Activated CD4-positive, alpha-beta T cell treated with anti-CD3 and anti-CD28 coated beads for 36 hours (primary cell): ENCODE results near the gene DNAJB6. TPM values are rescaled to one million over a fixed set of nuclear protein-coding genes. Genes with fewer than 3 reads are reported as not detected.

ENCODE experiments used
- ATAC-seq: fragments of 200-7000 bp; cut with Tn5 transposase; one replicate; pipeline ENCODE4 v1.10.0; 2021; ENCODE audit warnings: mild to moderate bottlenecking, moderate library complexity
- CTCF ChIA-PET: fragments of 350-600 bp; sonication (Branson Sonifier 250); formaldehyde crosslinking; loops from one replicate; lab custom pipeline; 2021; ENCODE audit warnings: antibody characterized with exemption; lab: Charles Lee
- POLR2A ChIA-PET: fragments of 350-600 bp; sonication (Branson Sonifier 250); formaldehyde crosslinking; loops from one replicate; lab custom pipeline; 2021; ENCODE audit warnings: antibody characterized with exemption, inconsistent platforms; lab: Charles Lee
- DNase-seq: peaks from one replicate; pipeline ENCODE4 v3.0.0-alpha.2; 2020
- H3K27ac Mint-ChIP-seq: one replicate; pipeline ENCODE4 v1.8.0; 2021; ENCODE audit warnings: mixed read lengths
- H3K27me3 Mint-ChIP-seq: one replicate; pipeline ENCODE4 v1.8.0; 2021; ENCODE audit warnings: mixed read lengths
- H3K36me3 Mint-ChIP-seq: one replicate; pipeline ENCODE4 v1.8.0; 2021; ENCODE audit warnings: low read depth, mixed read lengths
- H3K4me1 Mint-ChIP-seq: one replicate; pipeline ENCODE4 v1.8.0; 2021; ENCODE audit warnings: mixed read lengths
- H3K4me3 Mint-ChIP-seq: one replicate; pipeline ENCODE4 v1.8.0; 2021; ENCODE audit warnings: mild to moderate bottlenecking, moderate library complexity, mixed read lengths
- H3K9me3 Mint-ChIP-seq: one replicate; pipeline ENCODE4 v1.8.0; 2021; ENCODE audit warnings: low read depth, mixed read lengths
- intact Hi-C, 2 experiments: fragments of 100-400 bp; cut with DNase I in 1 of 2; cut with micrococcal nuclease in 1 of 2; formaldehyde crosslinking; loops; one replicate each; pipeline versions ENCODE4 v1.14.2 to v1.15.1; 2022 to 2024; cut with DNase I, micrococcal nuclease
- total RNA-seq, 2 experiments: library from RNA; stranded (reverse); gene quantifications; one replicate each; pipeline ENCODE4 v1.2.3, GENCODE V29; 2021

DNAJB6 gene
- total RNA-seq, 2 experiments from 2014 or later: 89.9 to 92.9 TPM

DNA sequence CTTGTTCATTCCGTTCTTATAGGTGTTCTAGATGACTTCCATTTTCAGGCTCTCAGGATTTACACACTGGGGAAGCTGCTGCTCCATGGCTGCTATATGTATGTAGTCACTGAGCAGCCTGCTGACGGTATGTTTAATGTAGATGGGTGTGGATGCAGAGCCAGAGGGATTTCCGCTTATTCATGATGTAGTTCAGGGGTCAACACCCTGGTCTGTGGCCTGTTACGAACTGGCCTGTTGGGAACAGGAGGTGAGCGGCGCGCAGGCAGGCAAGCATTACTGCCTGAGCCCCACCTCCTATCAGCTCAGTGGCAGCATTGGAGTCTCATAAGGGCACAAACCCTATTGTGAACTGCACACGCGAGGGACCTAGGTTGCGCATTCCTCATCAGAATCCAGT lies 33.9 kb downstream of the DNAJB6 start:
- POLR2A ChIA-PET: no interaction called here

DNA sequence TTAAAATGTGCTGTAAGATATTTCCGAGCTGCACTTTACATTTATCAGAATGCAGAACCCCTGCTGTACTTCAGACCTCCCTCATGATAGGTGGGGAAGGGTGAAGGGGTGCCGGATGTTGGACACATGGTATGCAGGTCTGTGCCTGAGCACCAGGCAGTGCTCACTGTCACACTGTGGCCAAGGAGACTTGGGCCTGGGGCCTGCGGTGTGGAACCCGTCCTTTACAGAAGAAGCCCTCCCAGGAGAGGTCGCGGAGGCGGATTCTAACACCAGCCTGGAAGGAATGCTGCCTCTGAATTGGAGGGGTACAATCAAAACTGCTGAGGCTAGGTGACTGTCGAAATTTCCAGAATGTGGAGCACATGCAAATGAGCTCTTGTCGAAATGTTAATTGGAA lies 34.5 kb downstream of the DNAJB6 start:
- Mint-ChIP-seq H3K4me3 (no peak overlapping the region), H3K27ac (no peak overlapping the region), H3K4me1 (peaks cover 34% of the 10 kb centered on the region), H3K36me3 (peaks cover 56% of the 10 kb centered on the region), H3K27me3 (no peaks in the 10 kb centered on the region), H3K9me3 (no peaks in the 10 kb centered on the region)
- ChIA-PET CTCF (interaction anchor here (1.8 kb wide), 1 partner anchor 16 kb away, joined by 7 read pairs; no protein-coding TSS in a partner anchor), POLR2A (no interaction called here)
- ATAC-seq: no peak
- DNase-seq: no peak
- intact Hi-C loops: no loop called here

More for the DNA sequence above, 33.9 kb downstream of the DNAJB6 start:
- peaks cover 58% of the 10 kb centered on the region for H3K36me3 Mint-ChIP-seq
- CTCF ChIA-PET: interaction anchor here (1.8 kb wide), 1 partner anchor 16 kb away, joined by 7 read pairs; no protein-coding TSS in a partner anchor
- intact Hi-C loops: no loop called here
- peaks cover 28% of the 10 kb centered on the region for H3K4me1 Mint-ChIP-seq
- no peak overlapping the region for H3K4me3 Mint-ChIP-seq
- ATAC-seq: no peak
- H3K27me3 Mint-ChIP-seq: no peaks in the 10 kb centered on the region
- no peaks in the 10 kb centered on the region for H3K9me3 Mint-ChIP-seq
- no peak for DNase-seq
- H3K27ac Mint-ChIP-seq: peak overlapping the region; percentile 34

DNA sequence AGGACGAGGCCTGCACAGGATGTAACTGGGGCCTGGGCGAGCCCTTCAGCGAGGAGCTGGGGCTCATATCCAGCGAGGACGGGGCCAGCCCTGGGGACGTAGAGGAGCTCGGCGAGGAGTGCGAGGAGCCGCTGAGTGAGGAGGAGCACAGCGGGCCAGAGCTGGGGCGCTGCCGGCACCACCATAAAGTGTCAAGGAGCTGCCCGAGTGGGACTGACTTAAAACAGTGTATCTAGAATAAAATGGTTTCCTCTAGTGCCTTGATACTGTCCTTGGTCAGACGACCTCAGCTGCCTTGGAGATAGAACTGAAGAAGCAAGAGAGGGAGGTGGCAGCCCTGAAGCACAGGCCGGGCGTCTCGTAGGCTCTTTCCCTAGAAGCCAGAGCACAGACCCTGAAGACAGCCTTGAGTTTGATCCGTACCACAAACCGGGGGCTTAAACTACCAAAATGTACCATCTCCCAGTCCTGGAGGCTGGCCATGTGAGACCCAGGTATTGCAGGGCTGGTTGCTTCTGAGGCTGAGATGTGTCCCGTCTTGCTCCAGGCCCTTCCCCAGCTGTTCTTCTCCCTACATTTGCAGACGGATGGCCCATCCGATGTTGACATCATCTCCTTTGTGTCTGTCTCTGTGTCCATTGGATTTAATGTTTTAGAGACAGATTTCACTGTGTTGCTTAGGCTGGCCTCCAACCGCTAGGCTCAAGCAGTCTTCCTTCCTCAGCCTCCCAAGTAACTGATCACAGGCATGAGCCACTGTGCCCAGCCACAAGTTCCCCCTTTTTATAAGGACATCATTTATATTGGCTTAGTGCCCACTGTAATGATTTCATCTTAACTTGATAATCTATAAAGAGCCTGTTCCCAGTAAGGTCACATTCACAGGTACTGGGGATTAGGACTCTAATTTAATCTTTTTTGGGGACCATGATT lies 35.8 kb downstream of the DNAJB6 start:
- Mint-ChIP-seq H3K27me3 (no peaks in the 10 kb centered on the region), H3K36me3 (peaks cover 52% of the 10 kb centered on the region), H3K9me3 (no peaks in the 10 kb centered on the region), H3K4me3 (no peak overlapping the region), H3K4me1 (peaks cover 44% of the 10 kb centered on the region), H3K27ac (peak overlapping the region; percentile 38)
- ATAC-seq (no peak), DNase-seq (no peak)
- POLR2A ChIA-PET: no interaction called here
- CTCF ChIA-PET: interaction anchor here (1.8 kb wide), 1 partner anchor 14 kb away, joined by 7 read pairs; no protein-coding TSS in a partner anchor
- intact Hi-C loops: no loop called here

DNA sequence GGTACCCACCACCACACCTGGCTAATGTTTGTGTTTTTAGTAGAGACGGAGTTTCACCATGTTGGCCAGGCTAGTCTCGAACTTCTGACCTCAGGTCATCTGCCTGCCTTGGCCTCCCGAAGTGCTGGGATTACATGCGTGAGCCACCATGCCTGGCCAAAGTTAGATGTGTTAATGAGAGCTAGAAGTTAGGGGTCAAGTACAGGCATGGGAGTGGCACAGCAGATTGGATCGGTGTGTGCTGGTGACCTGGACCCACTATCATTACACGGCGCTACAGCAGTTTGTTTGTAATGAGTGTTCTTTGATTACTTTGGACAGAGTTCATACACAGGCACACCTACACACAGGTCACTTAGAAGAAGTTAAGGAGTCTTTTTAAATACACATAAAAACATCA lies 36.7 kb downstream of the DNAJB6 start:
- Mint-ChIP-seq H3K27ac (peak overlapping the region; percentile 63), H3K36me3 (peaks cover 49% of the 10 kb centered on the region), H3K4me3 (no peak overlapping the region), H3K4me1 (peaks cover 47% of the 10 kb centered on the region), H3K27me3 (no peaks in the 10 kb centered on the region), H3K9me3 (no peaks in the 10 kb centered on the region)
- ATAC-seq (no peak), DNase-seq (no peak)
- ChIA-PET POLR2A (no interaction called here), CTCF (interaction anchor here (0.9 kb wide), 1 partner anchor 14 kb away, joined by 5 read pairs; no protein-coding TSS in a partner anchor)
- intact Hi-C loops: no loop called here

DNA sequence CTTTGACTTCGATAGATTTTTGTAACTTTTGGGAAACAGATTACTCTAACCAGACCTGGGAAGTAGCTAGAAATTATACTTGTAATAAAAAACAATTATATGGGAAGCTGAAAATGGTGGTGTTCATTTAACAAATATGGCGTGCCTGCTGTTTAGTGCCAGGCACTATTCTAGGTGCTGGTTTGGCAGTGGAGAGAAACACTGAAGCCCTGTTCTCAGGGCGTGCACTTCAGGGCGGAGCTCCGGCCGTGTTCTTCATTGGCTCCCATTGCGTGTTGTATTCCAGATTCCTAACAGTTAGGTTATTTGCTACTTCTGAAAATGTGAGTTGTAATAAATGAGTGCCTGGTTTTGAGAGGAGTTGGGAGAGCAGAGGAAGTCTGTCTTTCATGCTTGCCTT lies 38.6 kb downstream of the DNAJB6 start:
- Mint-ChIP-seq H3K27ac (peak overlapping the region; percentile 89), H3K36me3 (peaks cover 40% of the 10 kb centered on the region), H3K4me3 (no peak overlapping the region), H3K9me3 (no peaks in the 10 kb centered on the region), H3K27me3 (no peaks in the 10 kb centered on the region), H3K4me1 (peaks cover 51% of the 10 kb centered on the region)
- ATAC-seq (no peak), DNase-seq (no peak)
- intact Hi-C loops: no loop called here
- ChIA-PET CTCF (interaction anchor here (0.8 to 1.7 kb wide), 3 partner anchors 12 to 35 kb away, joined by 3 to 20 read pairs (median 3); no protein-coding TSS in a partner anchor), POLR2A (interaction anchor here (0.6 kb wide), 1 partner anchor 24 kb away, joined by 4 read pairs; no protein-coding TSS in a partner anchor)

DNA sequence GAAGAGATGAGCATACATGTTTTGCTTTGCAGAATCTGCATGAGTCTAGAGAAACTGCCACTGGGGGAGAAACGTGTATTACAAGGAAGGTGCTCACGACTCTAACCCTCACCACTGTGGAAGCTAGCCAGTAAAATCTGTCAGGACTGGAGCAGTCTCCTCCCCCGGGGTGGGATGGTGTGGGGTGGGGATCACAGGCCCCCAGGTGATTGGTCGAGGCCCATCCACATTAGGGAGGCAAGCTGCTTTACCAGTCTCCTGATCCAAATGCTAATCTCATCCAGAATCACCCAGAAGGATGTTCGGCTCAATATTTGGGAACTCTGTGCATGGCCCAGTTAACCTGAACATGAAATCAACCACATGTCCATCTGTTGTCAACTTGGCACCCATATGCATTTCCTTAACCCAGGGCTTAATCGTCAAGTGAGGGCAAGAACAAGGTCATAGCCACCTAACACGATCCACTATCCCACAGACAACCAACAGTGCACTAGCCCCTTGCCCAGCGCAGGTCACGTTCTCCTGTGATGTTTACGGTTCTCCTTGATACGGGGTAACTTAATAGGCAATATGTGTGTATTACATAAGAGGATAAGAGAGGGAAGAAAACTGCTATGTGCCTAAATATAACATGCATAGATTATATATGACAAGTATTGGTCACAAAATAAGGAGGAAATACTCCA lies 40.8 kb downstream of the DNAJB6 start:
- no peak for ATAC-seq
- no peaks in the 10 kb centered on the region for H3K27me3 Mint-ChIP-seq
- no peak overlapping the region for H3K4me3 Mint-ChIP-seq
- H3K9me3 Mint-ChIP-seq: no peaks in the 10 kb centered on the region
- H3K36me3 Mint-ChIP-seq: peaks cover 33% of the 10 kb centered on the region
- H3K27ac Mint-ChIP-seq: peak overlapping the region; percentile 40
- peaks cover 51% of the 10 kb centered on the region for H3K4me1 Mint-ChIP-seq
- no peak for DNase-seq
- CTCF ChIA-PET: interaction anchor here (2.1 kb wide), 1 partner anchor 12 kb away, joined by 5 read pairs; no protein-coding TSS in a partner anchor
- intact Hi-C loops: no loop called here
- POLR2A ChIA-PET: no interaction called here

DNA sequence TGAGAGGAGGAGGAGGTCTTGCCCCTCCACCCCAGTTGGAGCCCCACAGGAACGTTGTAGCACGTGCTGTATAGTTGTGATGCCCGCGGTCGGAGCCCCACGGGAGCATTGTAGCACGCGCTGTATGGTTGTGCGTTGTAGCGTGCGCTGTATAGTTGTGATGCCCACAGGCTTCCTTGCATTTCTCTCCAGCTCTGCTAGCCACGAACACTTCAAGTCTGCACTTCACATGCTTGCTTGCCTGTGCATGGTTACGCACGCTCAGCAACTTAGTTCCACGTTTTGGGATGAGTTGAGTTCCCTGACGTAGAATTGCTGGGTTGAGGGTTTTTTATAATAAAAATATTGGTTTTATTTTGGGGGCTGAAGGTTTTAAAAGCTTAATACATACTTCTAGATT lies 41.6 kb downstream of the DNAJB6 start:
- H3K4me1 Mint-ChIP-seq: peaks cover 45% of the 10 kb centered on the region
- intact Hi-C loops: no loop called here
- CTCF ChIA-PET: interaction anchor here (0.6 to 2.1 kb wide), 5 partner anchors 9 to 137 kb away, joined by 3 to 17 read pairs (median 5); no protein-coding TSS in a partner anchor
- H3K36me3 Mint-ChIP-seq: peaks cover 34% of the 10 kb centered on the region
- ATAC-seq: no peak
- H3K27me3 Mint-ChIP-seq: no peaks in the 10 kb centered on the region
- no peaks in the 10 kb centered on the region for H3K9me3 Mint-ChIP-seq
- H3K27ac Mint-ChIP-seq: no peak overlapping the region
- DNase-seq: no peak
- POLR2A ChIA-PET: no interaction called here
- no peak overlapping the region for H3K4me3 Mint-ChIP-seq

DNA sequence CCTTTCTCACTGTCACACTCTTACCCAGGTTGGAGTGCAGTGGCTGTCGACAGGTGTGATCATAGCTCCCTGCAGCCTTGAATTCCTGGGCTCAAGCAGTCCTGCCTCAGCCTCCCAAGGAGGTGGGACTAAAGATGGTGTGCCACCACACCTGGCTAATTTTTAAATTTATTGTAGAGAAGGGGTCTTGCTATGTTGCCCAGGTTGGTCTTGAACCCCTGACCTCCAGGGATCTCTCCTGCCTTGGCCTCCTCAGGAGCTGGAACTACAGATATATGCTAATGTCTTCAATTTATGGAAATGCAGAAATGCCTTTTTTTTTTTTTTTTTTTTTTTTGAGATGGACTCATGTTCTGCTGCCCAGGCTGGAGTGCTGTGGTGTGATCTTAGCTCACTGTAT lies 42.7 kb downstream of the DNAJB6 start:
- Mint-ChIP-seq H3K4me1 (peaks cover 35% of the 10 kb centered on the region), H3K9me3 (no peaks in the 10 kb centered on the region), H3K4me3 (no peak overlapping the region), H3K27me3 (no peaks in the 10 kb centered on the region), H3K36me3 (peaks cover 34% of the 10 kb centered on the region), H3K27ac (no peak overlapping the region)
- ATAC-seq (no peak), DNase-seq (no peak)
- ChIA-PET CTCF (interaction anchor here (1.1 to 2.1 kb wide), 4 partner anchors 8 to 22 kb away, joined by 3 to 17 read pairs (median 5); no protein-coding TSS in a partner anchor), POLR2A (no interaction called here)
- intact Hi-C loops: no loop called here

DNA sequence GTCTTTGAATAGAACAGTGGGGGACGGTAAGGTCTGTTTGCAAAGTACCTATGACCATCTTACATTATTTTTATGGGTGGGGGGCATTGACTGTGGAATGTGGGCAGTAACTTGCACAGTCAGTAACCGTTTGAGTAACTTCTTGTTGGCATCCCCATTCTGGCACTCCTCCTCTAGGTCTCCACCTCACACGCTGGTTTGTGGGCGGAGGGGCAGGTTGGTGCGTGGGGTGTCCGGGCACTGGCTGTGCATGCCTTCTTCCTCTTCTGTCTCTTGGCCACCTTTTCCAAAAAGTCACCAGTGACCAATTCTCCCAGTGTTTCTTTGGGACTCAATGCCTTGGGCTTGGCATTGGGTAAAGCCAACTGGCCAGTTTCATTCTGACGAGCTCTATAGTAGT lies 43.6 kb downstream of the DNAJB6 start:
- CTCF ChIA-PET: no interaction called here
- POLR2A ChIA-PET: no interaction called here
- ATAC-seq (no peak), DNase-seq (no peak)
- intact Hi-C loops: loop anchor here in 1 of 2 experiments (10.0 kb wide), 1 partner anchor 426 kb away; no protein-coding TSS in a partner anchor
- Mint-ChIP-seq H3K36me3 (peaks cover 38% of the 10 kb centered on the region), H3K4me1 (peaks cover 26% of the 10 kb centered on the region), H3K27me3 (no peaks in the 10 kb centered on the region), H3K27ac (no peak overlapping the region), H3K9me3 (no peaks in the 10 kb centered on the region), H3K4me3 (no peak overlapping the region)

DNA sequence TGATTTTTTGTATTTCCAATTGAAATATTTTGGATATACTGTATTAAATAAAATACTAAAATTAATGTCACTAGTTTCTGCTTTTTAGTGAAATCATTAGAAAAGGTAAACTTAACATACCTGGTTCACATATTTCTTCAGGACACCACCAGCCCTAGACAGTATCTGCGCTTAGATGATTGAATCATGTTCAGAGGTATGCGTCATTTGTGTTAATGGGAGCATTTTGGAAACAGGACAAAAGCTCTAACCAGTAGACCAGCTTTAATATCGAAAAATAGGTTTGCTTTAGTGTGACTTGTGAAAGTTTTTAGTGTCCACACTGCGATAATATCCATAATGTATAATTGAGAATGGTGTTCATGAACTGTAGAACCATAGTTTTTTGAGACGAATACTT lies 47.1 kb downstream of the DNAJB6 start:
- intact Hi-C loops: loop anchor here in 1 of 2 experiments (10.0 kb wide), 1 partner anchor 429 kb away; no protein-coding TSS in a partner anchor
- peaks cover 44% of the 10 kb centered on the region for H3K36me3 Mint-ChIP-seq
- H3K4me3 Mint-ChIP-seq: no peak overlapping the region
- CTCF ChIA-PET: interaction anchor here (0.6 to 1.0 kb wide), 2 partner anchors 16 to 460 kb away, joined by 3 to 4 read pairs; no protein-coding TSS in a partner anchor
- POLR2A ChIA-PET: no interaction called here
- no peaks in the 10 kb centered on the region for H3K9me3 Mint-ChIP-seq
- DNase-seq: no peak
- H3K27ac Mint-ChIP-seq: no peak overlapping the region
- ATAC-seq: no peak
- no peaks in the 10 kb centered on the region for H3K27me3 Mint-ChIP-seq
- peaks cover 16% of the 10 kb centered on the region for H3K4me1 Mint-ChIP-seq

DNA sequence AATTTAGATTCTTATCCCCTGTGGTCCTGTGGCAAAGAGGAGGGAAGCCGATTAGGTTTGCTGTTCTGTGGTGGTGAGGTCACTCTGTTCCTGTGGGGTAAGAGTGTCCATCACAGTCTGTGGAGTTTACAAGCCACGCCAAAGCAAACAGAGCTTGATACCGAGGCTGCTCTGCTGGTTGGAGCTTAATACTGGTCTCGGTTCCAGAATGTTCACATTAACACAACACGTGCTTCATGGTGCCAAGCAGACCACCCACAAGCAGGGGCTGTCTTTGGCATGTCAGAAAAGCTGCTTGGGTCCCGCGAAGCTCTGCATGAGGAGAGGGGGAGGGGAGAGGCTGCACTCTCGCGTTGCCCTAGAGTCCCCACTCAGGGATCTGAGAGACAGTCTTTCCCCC lies 47.5 kb downstream of the DNAJB6 start:
- peaks cover 16% of the 10 kb centered on the region for H3K4me1 Mint-ChIP-seq
- intact Hi-C loops: loop anchor here in 1 of 2 experiments (10.0 kb wide), 1 partner anchor 430 kb away; no protein-coding TSS in a partner anchor
- no peak overlapping the region for H3K27ac Mint-ChIP-seq
- DNase-seq: no peak
- no peaks in the 10 kb centered on the region for H3K27me3 Mint-ChIP-seq
- no peaks in the 10 kb centered on the region for H3K9me3 Mint-ChIP-seq
- H3K4me3 Mint-ChIP-seq: no peak overlapping the region
- no peak for ATAC-seq
- H3K36me3 Mint-ChIP-seq: peaks cover 46% of the 10 kb centered on the region
- POLR2A ChIA-PET: no interaction called here
- CTCF ChIA-PET: interaction anchor here (0.6 kb wide), 1 partner anchor 460 kb away, joined by 4 read pairs; no protein-coding TSS in a partner anchor
